ENCODE results near the gene STARD10.
"Not testable (repeated sequence)": the region's sequence is repeated elsewhere in the genome, so short reads cannot be mapped to it uniquely, and the experiment has no call there.

STARD10 gene

GRCh38 chr11:72807021-72807693 lies 13.3 kb upstream of the STARD10 start:
- TF ChIP-seq, protein P1, sequence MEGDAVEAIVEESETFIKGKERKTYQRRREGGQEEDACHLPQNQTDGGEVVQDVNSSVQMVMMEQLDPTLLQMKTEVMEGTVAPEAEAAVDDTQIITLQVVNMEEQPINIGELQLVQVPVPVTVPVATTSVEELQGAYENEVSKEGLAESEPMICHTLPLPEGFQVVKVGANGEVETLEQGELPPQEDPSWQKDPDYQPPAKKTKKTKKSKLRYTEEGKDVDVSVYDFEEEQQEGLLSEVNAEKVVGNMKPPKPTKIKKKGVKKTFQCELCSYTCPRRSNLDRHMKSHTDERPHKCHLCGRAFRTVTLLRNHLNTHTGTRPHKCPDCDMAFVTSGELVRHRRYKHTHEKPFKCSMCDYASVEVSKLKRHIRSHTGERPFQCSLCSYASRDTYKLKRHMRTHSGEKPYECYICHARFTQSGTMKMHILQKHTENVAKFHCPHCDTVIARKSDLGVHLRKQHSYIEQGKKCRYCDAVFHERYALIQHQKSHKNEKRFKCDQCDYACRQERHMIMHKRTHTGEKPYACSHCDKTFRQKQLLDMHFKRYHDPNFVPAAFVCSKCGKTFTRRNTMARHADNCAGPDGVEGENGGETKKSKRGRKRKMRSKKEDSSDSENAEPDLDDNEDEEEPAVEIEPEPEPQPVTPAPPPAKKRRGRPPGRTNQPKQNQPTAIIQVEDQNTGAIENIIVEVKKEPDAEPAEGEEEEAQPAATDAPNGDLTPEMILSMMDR (IDR thresholded peaks at IDR 0.05; ENCODE audit: insufficient read depth, low read length, missing control alignments), result no peak
- H3K4me3 ChIP-seq (ENCODE audit: low read depth, low read length), result no peak overlapping the region
- DNase-seq (ENCODE audit: low read depth, low spot score), result no peak
- ChIA-PET POLR2A (interaction anchor here (1.0 kb wide), 1 partner anchor 13 kb away, joined by 5 read pairs; the partner anchor contains the start of gene STARD10), CTCF (interaction anchor here (1.3 to 1.5 kb wide), 5 partner anchors 13 to 371 kb away, joined by 3 to 8 read pairs (median 4); partner anchors contain the start of gene STARD10)

DNA sequence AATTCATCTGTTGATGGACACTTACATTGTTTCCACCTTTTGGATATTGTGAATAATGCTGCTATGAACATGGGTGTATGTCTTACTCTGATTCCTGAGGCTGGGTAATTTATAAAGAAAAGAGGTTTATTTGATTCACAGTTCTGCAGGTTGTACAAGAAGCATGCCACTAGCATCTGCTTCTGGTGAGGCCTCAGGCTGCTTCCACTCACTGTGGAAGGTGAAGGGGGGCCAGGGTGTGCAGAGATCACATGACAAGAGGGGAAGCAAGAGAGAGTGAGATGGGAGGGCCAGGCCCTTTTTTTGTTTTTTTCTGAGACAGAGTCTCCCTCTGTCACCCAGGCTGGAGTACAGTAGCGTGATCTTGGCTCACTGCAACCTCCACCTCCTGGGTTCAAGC lies 12.5 kb upstream of the STARD10 start:
- DNase-seq (ENCODE audit: low read depth, low spot score); H3K4me3 ChIP-seq (ENCODE audit: low read depth, low read length); POLR2A ChIA-PET: not testable (repeated sequence)
- CTCF ChIA-PET, result interaction anchor here (1.4 to 1.8 kb wide), 2 partner anchors 12 to 79 kb away, joined by 3 to 4 read pairs; partner anchors contain the start of gene STARD10

DNA sequence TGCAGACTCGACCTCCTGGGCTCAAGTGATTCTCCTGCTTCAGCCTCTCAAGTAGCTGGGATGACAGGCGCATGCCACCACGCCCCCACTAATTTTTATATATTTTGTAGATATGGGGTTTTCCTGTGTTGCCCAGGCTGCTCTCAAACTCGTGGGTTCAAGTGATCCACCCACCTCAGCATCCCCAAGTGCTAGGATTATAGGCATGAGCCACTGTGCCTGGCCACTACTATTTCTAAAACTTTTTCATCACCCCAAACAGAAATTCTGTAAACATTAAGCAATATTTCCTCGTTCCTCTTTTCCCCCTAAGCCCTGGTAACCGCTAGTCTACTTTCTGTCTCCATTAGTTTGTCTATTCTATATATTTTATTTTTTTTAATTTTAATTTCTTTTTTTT lies 11.4 kb upstream of the STARD10 start:
- DNase-seq (ENCODE audit: low read depth, low spot score), result no peak
- POLR2A ChIA-PET, result no interaction called here
- CTCF ChIA-PET, result interaction anchor here (1.8 kb wide), 1 partner anchor 11 kb away, joined by 4 read pairs; the partner anchor contains the start of gene STARD10
- TF ChIP-seq, protein P1 (IDR thresholded peaks at IDR 0.05; ENCODE audit: insufficient read depth, low read length, missing control alignments), result no peak
- no peak overlapping the region for H3K4me3 ChIP-seq (ENCODE audit: low read depth, low read length)

GRCh38 chr11:72802822-72803221 lies 9.0 kb upstream of the STARD10 start:
- no peak overlapping the region for H3K4me3 ChIP-seq (ENCODE audit: low read depth, low read length)
- ChIA-PET CTCF (interaction anchor here (1.1 to 2.2 kb wide), 5 partner anchors 9 to 119 kb away, joined by 3 to 22 read pairs (median 6); partner anchors contain the start of gene STARD10), POLR2A (no interaction called here)
- no peak for DNase-seq (ENCODE audit: low read depth, low spot score)
- TF ChIP-seq, protein P1 (IDR thresholded peaks at IDR 0.05; ENCODE audit: insufficient read depth, low read length, missing control alignments), result no peak

GRCh38 chr11:72799441-72799840 lies 5.6 kb upstream of the STARD10 start:
- no peak for DNase-seq (ENCODE audit: low read depth, low spot score)
- ChIA-PET POLR2A (no interaction called here), CTCF (no interaction called here)
- no peak overlapping the region for H3K4me3 ChIP-seq (ENCODE audit: low read depth, low read length)
- TF ChIP-seq, protein P1 (IDR thresholded peaks at IDR 0.05; ENCODE audit: insufficient read depth, low read length, missing control alignments), result no peak

- TF ChIP-seq, protein P1 (IDR thresholded peaks at IDR 0.05; ENCODE audit: insufficient read depth, low read length, missing control alignments), result no peak
- no peak for DNase-seq (ENCODE audit: low read depth, low spot score)
- ChIA-PET CTCF (interaction anchor here (0.9 to 8.2 kb wide), 2 partner anchors 15 to 72 kb away, joined by 4 to 207 read pairs; no protein-coding TSS in a partner anchor), POLR2A (no interaction called here)
- H3K4me3 ChIP-seq (ENCODE audit: low read depth, low read length), result no peak overlapping the region
These were observed 4.5 kb upstream of the STARD10 start for GRCh38 chr11:72798361-72798760.
